ENCODE results near the gene MIER3.

The MIER3 gene

GRCh38 chr5:56950626-56951125 lies 1.2 kb downstream of the MIER3 start:
- Histone ChIP-seq H3K4me3 (replicated peaks; ENCODE audit: insufficient read depth, low read length) (peak overlapping the region; percentile 73), H3K27ac (replicated peaks) (no peak overlapping the region), H3K27me3 (ENCODE audit: insufficient read depth, poor library complexity, severe bottlenecking) (no peaks in the 10 kb centered on the region)
- peak in 1 of 2 experiments; percentile 36 for DNase-seq (ENCODE audit: low read depth in 1 of 2, low spot score in 1 of 2)
- TF ChIP-seq GABPA (IDR thresholded peaks at IDR 0.05; ENCODE audit: low read depth) (no peak), POLR2AphosphoS5 (IDR thresholded peaks at IDR 0.05; ENCODE audit: low read depth) (no peak), CTCF (IDR thresholded peaks at IDR 0.05; ENCODE audit: insufficient read depth, low read length) (no peak), REST (IDR thresholded peaks at IDR 0.05; ENCODE audit: insufficient replicate concordance, low read depth) (no peak), SPI1 (IDR thresholded peaks at IDR 0.05; ENCODE audit: borderline replicate concordance, low read depth) (no peak)

- Histone ChIP-seq H3K27me3 (ENCODE audit: insufficient read depth, poor library complexity, severe bottlenecking) (no peaks in the 10 kb centered on the region), H3K27ac (replicated peaks) (no peak overlapping the region), H3K4me3 (replicated peaks; ENCODE audit: insufficient read depth, low read length) (no peak overlapping the region)
- TF ChIP-seq POLR2AphosphoS5 (IDR thresholded peaks at IDR 0.05; ENCODE audit: low read depth) = no peak
- no peak for TF ChIP-seq CTCF (IDR thresholded peaks at IDR 0.05; ENCODE audit: insufficient read depth, low read length)
- no peak for TF ChIP-seq REST (IDR thresholded peaks at IDR 0.05; ENCODE audit: insufficient replicate concordance, low read depth)
- TF ChIP-seq GABPA (IDR thresholded peaks at IDR 0.05; ENCODE audit: low read depth) = no peak
- TF ChIP-seq SPI1 (IDR thresholded peaks at IDR 0.05; ENCODE audit: borderline replicate concordance, low read depth) = no peak
- no peak for DNase-seq (ENCODE audit: low read depth in 1 of 2, low spot score in 1 of 2)
Measured at GRCh38 chr5:56947052-56947451, 4.9 kb downstream of the MIER3 start.

GRCh38 chr5:56941981-56942380 lies 9.9 kb downstream of the MIER3 start:
- TF ChIP-seq SPI1 (IDR thresholded peaks at IDR 0.05; ENCODE audit: borderline replicate concordance, low read depth) (no peak), GABPA (IDR thresholded peaks at IDR 0.05; ENCODE audit: low read depth) (no peak), CTCF (IDR thresholded peaks at IDR 0.05; ENCODE audit: insufficient read depth, low read length) (no peak), POLR2AphosphoS5 (IDR thresholded peaks at IDR 0.05; ENCODE audit: low read depth) (no peak), REST (IDR thresholded peaks at IDR 0.05; ENCODE audit: insufficient replicate concordance, low read depth) (no peak)
- H3K27me3 ChIP-seq (ENCODE audit: insufficient read depth, poor library complexity, severe bottlenecking) = no peaks in the 10 kb centered on the region
- DNase-seq (ENCODE audit: low read depth in 1 of 2, low spot score in 1 of 2) = no peak
- no peak overlapping the region for H3K4me3 ChIP-seq (replicated peaks; ENCODE audit: insufficient read depth, low read length)
- no peak overlapping the region for H3K27ac ChIP-seq (replicated peaks)

All from HL-60 (cell line).